GM12864 (cell line): ENCODE data around the gene SMARCB1.

Source experiments
- DNase-seq: peaks from one replicate; pipeline ENCODE4 v3.0.0-alpha.2; 2011; ENCODE audit warnings: low read depth
- H3K4me3 ChIP-seq: 2 replicates; pipeline ENCODE4 v1.5.1; 2011; ENCODE audit warnings: mild to moderate bottlenecking, low read depth, low read length, control low read depth
- TF ChIP-seq, protein P1 (sequence below): IDR thresholded peaks from 2 replicates; pipeline ENCODE4 v1.5.1; 2011; ENCODE audit warnings: low read depth, mild to moderate bottlenecking, moderate library complexity, low read length, control low read depth, inconsistent platforms; ENCODE audit errors: missing control alignments

The SMARCB1 gene

DNA sequence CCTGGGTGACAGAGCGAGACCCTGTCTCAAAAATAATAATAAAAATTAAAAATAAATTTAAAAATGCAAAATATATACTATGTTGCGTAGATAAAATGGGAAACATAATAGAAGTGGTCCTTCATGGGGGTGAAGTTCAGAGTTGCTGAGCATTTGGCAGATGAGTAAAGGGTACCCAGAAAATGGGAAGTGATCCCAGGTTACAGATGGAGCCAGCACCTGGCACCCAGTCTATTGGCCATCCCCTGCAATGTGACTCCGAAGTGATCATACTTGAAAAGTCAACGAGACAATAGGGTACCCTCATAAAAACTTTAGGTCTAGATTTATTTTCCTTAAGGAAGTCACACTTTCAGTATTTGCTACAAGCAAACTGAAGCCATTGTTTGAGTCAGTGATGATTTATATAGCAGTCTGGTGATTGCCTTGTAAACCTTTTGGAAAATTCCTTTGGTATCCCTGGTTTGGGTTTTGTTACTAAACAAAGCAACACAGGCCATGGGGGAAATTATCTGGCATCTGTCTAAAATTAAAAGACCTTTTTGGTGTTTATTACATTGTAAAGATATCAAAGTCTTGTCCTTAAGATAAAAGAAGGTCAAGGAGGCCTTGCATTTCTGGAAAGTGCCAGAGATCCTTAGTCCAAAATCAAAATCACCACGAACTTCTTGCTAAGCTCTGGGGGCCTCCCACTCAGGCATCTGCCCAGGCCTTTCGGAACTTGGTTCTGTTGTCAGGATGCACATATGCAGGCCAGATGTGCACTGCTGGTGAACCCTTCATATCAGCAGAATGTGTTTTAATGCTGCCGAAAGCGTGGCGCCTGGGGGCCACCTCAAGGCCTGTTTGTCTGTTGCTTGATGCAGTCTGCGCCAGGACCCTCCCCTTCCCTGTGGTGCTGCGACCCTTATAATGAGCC is 4.3 kb downstream of the SMARCB1 start:
- DNase-seq = no peak
- TF ChIP-seq, protein P1, sequence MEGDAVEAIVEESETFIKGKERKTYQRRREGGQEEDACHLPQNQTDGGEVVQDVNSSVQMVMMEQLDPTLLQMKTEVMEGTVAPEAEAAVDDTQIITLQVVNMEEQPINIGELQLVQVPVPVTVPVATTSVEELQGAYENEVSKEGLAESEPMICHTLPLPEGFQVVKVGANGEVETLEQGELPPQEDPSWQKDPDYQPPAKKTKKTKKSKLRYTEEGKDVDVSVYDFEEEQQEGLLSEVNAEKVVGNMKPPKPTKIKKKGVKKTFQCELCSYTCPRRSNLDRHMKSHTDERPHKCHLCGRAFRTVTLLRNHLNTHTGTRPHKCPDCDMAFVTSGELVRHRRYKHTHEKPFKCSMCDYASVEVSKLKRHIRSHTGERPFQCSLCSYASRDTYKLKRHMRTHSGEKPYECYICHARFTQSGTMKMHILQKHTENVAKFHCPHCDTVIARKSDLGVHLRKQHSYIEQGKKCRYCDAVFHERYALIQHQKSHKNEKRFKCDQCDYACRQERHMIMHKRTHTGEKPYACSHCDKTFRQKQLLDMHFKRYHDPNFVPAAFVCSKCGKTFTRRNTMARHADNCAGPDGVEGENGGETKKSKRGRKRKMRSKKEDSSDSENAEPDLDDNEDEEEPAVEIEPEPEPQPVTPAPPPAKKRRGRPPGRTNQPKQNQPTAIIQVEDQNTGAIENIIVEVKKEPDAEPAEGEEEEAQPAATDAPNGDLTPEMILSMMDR = no peak
- H3K4me3 ChIP-seq = no peak overlapping the region

DNA sequence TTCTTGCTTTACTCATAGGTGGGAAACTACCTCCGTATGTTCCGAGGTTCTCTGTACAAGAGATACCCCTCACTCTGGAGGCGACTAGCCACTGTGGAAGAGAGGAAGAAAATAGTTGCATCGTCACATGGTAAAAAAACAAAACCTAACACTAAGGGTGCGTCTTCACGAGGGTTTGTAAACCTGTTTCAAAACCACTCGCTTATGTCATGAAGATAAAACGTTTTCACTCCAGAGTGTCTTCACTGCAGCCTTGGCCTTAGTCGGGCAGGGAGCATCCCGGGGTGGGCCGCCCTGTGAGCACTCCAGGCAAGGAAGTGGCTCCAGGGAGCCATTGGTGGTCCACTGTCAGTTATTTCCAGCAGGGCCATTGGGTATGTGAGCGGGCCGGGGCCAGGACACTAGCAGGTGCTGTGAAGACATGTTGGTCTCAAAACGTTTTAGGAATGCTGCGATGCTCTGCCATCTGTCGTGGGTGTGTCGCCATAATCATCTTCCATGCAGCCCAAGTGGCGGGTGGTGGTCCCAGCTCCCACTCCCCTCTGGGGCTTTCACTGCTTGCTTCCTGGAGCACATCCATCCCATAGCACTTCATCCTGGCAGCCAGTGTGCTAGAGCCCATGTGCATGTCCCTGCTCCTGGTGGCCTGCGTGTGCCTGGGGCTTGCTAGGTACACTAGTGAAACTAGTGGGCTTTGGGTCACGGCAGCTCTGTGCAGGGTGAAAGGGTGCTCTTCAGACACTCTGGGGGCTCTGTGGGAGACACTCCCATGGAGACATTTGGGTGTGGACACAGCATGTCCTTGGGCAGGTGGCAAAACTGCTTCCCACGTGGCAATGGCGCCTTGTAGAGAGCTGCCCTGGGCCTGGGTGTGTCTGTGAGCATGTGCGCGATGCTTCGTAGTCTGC is 5.2 kb downstream of the SMARCB1 start:
- DNase-seq = no peak
- no peak overlapping the region for H3K4me3 ChIP-seq
- TF ChIP-seq, protein P1 = no peak

DNA sequence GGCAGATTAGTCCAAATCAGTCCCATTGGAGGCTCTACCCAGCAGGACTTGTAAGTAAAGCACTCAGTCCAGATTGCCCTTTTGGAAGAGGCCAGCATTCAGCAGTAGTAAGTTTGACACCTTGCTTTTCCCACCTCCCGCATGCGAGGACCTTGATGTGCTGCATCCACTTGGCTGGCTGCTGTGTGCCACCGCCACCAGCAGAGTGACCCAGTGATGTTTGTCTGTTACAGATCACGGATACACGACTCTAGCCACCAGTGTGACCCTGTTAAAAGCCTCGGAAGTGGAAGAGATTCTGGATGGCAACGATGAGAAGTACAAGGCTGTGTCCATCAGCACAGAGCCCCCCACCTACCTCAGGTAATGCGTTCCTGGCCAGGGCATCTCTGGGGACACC is 6.6 kb downstream of the SMARCB1 start:
- DNase-seq = no peak

DNA sequence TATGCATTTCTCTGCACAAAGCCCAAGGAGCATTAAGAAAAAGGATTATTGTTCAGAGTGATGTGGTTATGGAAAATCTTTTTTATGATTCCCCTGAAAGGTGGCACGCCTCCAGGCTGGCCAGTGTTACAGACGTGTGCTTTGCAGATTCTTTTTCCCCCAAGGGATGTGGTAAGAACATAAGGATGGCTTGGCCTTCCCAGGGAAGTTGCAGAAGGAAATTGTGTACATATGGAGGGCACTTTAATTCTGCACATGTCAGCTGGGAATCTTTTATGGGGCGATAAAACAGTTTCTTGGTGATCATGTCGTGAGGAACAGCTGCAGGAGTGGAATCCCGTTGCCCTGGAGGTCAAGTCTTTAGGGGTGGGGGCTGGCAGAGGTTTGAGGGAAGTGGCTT is 9.7 kb downstream of the SMARCB1 start:
- no peak overlapping the region for H3K4me3 ChIP-seq
- no peak for DNase-seq
- TF ChIP-seq, protein P1 = no peak

More for the DNA sequence above, 6.6 kb downstream of the SMARCB1 start:
- TF ChIP-seq, protein P1 = no peak
- H3K4me3 ChIP-seq = no peak overlapping the region

DNA sequence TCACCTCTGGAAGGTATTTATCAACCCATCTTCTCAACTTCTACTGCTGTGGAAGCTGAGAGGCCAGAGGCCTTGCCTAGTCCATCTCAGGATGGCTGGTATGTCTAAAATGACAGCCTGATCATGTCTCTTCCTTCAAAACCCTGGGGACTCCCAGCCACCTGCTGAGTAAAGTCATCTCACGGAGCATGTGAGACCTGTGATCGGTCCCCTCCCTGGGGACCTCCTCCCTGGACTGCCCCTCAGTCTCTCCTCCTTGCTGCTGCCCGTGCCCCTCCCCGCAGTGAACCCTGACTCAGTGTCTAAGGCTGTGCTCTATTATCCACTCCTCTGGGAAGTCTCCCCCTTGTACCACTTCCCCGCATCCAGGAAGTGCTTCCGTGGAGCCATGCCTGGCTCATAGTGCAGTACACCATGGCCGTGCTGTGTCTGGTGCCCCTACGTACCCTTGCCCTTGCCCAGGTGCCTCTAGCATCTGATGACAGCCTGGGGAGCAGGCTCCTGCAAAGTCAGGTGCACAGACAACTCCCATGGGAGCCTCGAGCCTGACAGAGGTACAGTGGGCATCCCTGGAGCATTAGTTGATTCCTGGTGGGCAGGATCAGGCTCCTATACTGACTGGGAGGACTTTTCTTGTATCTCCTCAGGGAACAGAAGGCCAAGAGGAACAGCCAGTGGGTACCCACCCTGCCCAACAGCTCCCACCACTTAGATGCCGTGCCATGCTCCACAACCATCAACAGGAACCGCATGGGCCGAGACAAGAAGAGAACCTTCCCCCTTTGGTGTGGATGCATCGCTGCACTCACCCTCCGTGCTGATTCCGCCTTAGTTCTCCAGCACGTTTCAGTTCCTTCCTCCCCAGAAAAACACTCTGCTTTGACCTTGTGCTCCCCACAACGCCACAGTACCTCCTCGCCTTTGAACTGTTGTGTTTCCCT is 13.8 kb downstream of the SMARCB1 start:
- peak; percentile 73 for DNase-seq
- no peak overlapping the region for H3K4me3 ChIP-seq
- TF ChIP-seq, protein P1 = no peak

DNA sequence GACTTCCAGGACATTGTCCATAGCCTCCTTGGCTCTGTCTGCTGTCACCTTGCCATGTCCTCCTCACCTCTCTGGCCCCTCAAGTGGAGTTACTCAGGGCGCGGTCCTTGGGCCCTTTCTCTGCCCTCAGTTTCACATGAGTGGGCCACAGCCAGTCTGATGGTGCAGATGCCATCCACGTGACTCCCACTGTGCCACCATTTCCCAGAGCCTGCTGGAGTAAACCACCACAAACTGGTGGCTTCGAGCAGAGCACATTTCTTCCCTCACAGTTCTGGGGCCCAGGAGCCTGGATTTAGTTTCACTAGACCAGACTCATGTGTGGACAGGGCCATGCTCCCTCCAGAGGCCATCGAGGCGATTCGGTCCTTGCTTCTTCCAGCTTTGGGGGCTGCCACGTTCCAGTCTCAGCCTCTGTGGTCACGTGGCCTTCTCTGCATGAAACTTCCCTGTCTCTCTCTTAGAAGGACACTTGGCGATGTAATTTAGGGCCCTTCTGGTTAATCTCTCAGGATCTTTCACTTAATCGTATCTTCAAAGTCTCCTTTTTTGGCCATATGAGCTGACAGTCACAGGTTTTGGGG is 14.6 kb downstream of the SMARCB1 start:
- DNase-seq = no peak
- TF ChIP-seq, protein P1 = no peak
- no peak overlapping the region for H3K4me3 ChIP-seq
